OCI-LY3 (cell line): ENCODE results near the gene DNMT3A.

Experiments used
- CTCF ChIP-seq: fragments of 200-600, 300-600 bp; sonication (generic); IDR thresholded peaks from 2 replicates; pipeline ENCODE4 v1.5.1; 2014; ENCODE audit warnings: antibody characterized with exemption, low read length, low read depth
- EZH2phosphoT487 ChIP-seq: fragments of 200-600 bp; shearing (Covaris generic); IDR thresholded peaks from 2 replicates; pipeline ENCODE4 v1.6.1; 2018; ENCODE audit warnings: antibody characterized with exemption, mixed run types, low read depth

- TF ChIP-seq CTCF: no peak
- TF ChIP-seq EZH2phosphoT487: no peak
Measured at GRCh38 chr2:25330273-25330672, 11.5 kb downstream of the DNMT3A start.
